ENCODE results near the gene GPN2. TPM values are rescaled to one million over a fixed set of nuclear protein-coding genes. Genes with fewer than 3 reads are reported as not detected.

Gene GPN2
- polyA plus RNA-seq (2013, experiment 1 of 2; ENCODE audit: insufficient read length) = 26.1 TPM
- 19.4 TPM for polyA plus RNA-seq (2013, experiment 2 of 2; ENCODE audit: insufficient read length)

DNA sequence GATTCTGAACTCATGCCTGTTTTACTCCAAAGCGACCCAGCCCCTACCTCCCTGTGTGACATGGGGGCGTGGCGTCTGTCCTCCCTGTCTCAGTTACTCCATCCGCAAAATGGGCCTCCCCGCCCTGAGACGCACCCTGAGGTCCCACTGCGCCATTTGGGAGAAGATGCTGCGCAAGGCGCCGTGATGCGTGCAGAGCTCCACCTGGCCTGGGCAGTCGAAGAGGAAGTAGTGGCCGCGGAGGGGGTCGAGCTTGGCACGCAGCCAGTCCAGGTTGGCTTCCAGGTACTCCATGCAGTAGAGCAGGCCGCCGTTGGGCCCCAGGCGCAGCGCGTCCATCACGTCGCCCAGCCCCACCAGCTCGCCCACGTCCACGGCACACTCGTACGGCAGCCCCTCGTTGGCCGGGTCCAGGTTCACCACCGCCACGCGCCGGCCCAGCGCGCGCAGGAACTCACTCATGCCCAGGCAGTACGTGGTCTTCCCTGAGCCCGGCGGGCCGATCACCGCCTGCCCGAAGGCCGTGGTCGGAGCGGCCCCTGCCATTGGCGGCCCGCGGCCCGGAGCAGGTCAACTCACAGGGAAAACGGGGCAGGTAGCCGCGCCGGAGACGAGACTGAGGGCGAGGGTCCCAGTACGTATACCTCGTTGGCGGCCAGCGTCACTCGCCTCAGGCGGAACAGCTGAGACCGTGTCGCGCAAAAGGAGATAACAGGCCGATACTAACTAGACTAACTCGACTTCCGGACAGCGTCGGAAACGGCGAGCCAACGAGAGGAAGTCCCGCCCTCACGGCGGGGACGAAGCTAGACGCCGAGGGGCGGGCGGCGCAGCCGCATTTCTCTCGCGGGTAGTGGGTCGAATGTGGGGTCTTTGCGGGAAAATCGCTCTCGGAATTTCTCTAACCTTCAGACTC, at the start of gene GPN2:
Gene GPN2, minus strand, starts transcription at position 733 of the 916 bp plus-strand sequence. Its CDS starts 187 bp downstream, at position 546.
- DNase-seq = peak; percentile 81

DNA sequence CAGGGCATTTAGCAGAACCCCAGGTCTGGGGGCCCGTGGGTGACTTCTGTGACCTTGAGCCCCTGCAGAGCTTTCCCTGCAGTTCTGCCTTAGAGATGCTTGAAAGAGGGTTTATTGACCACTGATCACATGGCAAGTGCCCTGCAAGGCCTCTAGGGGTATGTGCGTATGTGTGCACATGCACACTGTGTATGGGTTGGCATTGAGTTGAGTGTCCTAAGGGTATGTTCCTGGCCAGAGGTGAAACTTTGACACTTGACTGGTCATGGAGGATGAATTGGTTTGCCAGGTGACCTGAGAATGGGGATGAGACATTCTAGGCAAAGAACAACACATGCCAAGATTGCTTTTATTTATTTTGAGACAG, 48.6 kb upstream of the GPN2 start:
- DNase-seq = no peak

DNA sequence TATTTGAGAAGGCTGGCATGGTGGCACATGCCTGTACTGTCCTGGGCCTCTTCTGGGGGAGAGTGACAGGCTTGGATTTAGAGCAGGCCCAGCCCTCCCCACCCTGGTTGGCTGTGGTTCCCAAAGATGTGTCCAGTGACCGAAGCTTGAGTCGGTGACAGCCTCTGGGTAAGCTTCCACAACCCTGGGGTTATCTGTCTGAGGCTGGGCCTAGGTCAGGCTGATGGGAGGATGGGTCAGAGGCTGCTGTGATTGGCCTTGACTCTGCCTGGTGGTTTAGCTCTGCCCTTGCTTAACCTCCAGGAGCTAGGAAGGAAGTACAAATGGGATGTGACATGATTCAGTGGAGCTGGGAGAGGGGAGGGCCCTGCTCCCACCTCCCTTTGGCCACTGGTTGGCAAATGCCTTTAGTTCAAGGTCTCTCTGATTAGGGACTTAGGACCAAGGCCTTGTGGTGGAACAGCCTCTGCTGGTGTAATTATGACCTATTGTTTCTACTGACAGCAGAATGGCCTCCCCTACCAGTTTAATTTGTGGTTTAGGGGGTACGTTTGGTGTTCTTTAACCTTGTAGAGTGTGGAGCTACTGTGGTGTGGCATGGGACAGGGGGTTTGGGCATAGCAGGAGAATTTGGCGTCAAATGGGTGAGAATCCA, 48.0 kb upstream of the GPN2 start:
- DNase-seq = no peak

DNA sequence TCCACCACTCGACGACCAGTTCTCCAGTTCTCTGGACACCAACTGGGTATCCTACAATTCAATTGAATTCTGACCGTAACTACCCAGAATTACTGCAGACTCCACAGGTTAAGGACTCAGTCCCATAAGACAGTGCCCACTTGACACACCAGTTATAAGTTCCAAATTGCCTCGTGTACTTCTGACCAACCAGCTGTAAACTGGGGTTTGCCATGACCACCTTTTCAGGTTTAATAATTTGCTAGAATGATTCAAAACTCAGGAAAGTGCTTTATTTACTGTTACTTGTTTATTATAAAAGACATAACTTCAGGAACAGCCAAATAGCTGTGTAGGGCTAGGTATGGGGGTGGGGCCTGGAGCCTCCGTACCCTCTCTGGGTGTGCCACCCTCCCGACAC, 46.7 kb upstream of the GPN2 start:
- no peak for DNase-seq

DNA sequence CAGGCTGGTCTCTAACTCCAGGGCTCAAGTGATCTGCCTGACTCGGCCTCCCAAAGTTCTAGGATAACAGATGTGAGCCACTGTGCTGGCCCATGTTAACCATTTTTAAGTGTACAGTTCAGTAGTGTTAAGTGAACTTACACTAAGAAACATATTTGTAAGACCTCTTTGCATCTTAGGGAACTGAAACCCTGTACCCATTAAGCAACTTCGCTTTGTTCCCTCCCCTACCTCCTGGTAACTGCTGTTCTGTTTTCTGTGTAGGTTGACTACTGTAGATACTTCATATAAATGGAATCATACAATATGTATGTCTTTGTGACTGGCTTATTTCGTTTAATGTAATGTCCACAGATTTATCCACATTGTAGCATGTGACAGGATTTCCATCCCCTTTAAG, 42.4 kb upstream of the GPN2 start:
- DNase-seq = no peak

DNA sequence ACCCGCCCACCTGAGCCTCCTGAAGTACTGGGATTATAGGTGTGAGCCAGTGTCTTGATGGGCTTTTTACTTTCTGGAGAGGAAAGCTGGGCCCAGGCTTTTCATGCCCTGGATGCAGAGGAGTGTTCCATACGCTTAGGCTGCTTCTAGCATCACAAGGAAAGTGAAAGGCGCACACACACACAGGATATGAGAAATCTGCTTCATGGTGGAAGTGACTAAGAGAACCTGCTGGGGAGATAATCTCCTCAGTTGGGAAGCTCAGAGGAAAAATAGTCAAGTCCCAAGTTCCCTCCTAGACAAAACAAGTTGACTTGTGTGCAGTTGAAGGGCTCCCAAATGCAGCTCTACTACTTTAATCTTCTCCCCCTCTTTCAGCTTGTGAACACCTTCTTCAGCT, 33.6 kb upstream of the GPN2 start:
- peak; percentile 26 for DNase-seq

DNA sequence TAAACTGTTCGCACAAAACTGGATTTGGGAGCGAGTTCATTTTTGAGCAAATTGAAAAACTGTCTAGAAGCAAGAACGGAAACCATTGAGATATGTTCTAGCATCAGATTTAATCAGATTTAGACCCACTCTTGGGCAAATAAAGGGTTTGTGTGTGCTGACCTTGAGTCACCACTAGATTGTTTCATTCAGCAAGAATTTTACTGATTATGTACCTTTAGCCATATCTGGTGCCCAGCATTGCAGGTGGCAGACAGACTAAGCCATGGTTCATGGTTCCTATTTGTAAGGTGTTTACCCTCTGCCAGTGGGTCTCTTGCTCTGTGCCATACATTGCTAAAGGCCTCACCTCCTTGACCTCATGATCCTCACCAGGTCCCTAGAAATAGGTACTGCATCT, 32.8 kb upstream of the GPN2 start:
- DNase-seq = no peak

DNA sequence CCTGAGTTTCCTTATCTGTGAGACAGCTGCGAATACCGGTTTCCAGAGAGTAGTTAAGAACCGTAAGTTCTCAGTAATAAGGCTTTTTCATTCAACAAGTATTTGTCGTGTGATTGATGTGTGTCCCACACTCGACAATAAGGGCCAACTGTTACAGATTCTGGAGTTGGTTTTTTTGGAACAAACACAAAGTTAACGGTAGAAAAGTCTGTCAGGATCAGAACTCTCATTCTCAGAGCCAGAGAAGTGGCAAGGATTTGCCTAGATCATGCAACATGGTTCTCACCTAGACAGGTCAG, 32.3 kb upstream of the GPN2 start:
- no peak for DNase-seq

DNA sequence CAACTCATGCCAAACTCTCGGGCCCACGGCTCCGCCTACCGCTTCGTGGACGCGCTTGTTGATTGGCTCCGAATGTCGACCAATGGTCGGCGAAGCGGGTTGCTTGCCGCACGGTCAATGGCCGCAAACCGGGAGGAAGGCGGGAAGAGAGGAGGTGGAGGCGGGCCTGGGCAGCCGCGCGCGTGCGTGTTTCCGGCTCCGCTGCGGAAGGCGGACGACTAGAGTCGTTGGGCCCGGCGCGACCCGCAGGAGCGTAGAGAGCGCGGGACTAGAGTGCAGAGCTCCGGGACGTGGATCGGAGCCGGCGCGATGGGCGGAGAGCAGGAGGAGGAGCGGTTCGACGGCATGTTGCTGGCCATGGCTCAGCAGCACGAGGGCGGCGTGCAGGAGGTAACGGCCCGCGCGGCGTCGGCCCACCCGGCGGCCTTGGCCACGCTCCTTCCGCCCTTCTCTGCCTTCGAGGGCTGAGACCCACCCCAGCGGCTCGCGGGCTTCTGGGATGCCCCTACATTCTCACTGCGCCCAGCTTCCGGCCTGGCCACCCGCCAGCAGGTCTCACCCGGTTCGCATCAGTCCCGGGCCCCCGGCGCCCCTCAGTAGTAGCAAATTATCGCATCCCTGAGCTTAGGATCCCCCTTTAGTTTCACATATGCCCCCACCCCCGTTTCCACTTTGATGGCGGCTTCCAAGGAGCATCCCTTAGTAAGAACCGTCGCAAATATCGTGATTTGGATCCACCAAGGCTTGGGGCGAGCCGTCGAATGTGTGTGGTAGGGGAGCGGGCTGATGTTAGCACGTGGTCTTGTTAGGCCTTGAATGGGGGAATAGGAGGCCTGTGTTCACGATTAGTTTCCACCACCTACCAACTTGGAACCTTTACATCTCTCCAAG, 31.7 kb upstream of the GPN2 start, which contains the start of gene NUDC:
Gene NUDC, plus strand, starts transcription at position 204 of the 891 bp plus-strand sequence. Its CDS starts 106 bp downstream, at position 310.
- DNase-seq = peak; percentile 98

DNA sequence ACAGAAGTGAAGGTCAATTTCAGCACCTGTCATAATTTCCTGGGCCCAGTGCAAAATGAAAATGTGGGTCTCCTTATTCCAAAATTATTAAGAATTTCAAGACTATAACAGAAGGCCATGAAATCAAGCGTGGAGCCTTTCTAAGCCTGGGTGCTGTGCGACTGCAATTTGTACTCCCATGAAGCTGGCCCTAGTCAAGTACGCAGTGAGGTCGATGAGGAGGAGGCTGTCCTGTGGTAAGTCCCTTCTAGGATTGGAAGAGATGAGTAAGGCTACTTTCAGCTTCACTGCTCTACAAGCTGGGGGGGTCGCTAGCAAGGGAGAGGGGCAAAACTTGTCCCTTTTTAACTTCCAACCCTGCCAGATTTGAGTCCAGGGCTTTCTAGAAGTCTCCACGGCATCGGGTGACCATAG, 31.1 kb upstream of the GPN2 start:
- DNase-seq = no peak

DNA sequence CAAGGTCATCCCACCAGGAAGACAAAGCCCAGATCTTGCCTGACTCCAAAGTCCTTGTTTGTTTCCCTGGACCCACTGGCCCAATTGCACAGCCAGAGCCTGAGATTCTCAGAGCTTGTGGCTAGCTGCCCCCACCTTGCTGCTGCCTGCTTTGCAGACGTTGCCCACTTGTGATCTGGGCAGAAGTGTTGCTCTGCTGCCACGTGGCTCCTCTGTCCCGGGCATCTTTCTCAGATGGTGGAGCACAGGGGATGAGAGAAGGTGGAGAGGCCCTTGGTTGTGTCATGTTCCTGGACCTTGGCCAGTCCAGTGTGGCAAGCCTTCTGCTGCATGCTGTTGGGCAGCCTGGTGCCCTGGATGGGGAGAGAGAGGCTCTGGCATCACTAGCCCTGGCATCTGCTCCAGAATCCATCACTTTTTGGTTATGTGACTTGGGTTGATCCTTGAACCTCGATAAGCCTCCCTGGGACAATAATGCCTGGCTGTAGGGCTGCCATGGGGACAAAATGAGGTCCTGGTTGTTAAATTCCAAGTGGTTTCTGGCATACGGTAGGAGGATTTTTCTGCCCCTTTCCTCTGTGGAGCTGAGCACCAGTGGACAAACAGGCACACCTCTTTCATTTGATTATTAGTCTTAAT, 25.2 kb upstream of the GPN2 start:
- no peak for DNase-seq

DNA sequence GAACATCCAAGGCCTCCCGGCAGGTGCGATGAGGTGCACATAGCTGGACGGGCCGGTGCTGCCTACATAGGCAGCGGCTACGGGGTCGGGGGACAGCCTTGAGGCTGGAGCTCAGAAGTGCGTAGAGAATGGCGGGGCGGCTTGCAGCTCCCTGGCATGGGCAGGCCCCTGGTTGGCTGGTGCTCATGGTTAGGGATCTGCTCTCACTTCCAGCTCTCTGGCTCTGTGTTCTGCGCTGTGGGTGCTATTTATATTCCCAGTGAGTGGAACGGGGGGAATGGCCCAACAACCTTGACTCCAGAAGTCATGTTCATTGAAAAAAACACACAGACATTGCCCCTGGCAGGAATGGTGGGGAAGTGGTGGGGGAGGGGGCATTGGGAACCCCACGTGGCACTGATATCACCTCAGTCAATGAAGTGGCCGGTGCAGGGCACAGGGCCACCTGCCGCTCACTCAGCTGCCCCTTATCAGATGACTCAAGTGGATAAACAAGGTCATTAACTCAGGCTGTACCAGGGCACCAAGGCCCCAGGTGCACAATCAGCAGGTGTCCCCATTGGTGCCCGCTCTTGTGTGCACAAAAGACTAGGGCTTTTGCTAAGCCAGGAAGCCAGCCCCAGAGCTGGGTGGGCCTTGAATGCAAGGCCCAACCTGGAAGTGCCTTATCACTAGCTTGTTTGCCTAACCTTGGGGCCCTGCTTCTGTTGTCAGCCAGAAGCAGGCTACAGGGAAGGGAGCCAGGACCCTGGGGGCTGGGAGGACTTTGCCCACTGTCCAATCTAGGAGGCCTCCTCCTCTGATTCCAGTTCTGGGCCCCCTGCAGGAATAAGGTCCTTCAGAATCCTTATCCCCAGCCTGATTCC, 23.9 kb upstream of the GPN2 start, which contains the start of gene NR0B2:
Gene NR0B2, minus strand, starts transcription at position 222 of the 866 bp plus-strand sequence. Its CDS starts 35 bp downstream, at position 187.
- no peak for DNase-seq

DNA sequence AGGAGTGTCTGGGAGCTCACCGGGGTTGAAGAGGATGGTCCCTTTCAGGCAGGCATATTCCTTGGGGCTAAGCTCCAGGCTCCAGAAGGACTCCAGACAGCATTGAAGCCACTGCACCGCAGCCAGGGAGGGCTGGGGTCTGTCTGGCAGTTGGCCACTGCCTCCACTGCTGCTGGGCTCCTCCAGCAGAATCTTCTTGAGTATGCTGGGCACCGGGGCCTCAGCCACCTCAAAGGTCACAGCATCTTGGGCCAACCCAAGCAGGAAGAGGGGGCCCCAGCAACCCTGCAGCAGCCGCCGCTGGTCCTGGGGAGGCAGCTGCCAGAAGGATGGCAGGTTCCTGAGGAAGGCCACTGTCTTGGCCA, 23.3 kb upstream of the GPN2 start:
- no peak for DNase-seq

DNA sequence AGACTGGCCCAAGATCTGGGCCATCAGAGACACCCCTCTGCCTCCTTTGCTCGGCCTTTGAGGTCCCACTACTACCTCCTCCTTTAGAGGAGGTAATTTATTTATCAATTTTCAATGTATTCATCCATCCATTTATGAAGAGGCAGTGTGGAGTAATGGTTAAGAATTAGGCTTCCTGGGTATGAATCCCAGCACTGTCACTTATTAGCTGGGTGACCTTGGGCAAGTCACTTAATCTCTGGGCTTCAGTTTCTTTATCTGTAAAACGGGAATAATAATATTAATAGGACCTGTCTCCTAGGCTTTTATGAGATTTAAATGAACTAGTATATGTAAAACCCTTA, 22.0 kb upstream of the GPN2 start:
- no peak for DNase-seq

DNA sequence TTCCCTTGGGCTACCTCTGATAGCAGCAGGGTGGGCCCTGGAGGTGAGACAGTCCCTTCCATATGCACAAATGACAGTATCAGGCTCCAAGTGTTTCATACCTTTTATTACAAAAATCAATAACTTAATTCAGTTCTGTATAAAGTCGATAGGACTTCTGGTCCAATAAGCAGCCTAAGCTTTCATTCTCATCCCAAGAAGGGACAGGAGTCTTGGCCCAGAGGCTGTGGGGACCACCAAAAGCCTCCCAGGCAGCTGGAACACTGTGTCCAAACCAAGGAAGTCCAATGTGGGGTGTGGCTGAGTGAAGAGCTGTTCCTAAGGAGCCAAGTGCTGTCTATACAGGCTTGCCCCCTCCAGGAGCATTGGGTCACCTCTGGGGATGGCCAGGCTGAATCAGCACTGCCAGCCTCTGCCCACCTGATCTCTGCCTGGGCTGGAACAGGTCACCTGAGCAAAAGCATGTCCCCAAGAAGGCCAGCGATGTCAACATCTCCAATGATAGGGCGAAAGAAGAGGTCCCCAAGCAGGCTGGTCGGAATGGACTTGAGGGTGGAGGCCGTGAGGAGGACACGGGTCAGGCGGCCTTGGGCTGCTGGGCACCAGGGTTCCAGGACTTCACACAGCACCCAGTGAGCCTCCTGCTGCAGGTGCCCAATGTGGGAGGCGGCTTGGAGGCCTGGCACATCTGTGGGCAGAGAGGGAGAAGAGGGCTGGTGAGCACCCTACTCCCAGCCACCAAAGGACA, 21.5 kb upstream of the GPN2 start:
- DNase-seq = no peak

DNA sequence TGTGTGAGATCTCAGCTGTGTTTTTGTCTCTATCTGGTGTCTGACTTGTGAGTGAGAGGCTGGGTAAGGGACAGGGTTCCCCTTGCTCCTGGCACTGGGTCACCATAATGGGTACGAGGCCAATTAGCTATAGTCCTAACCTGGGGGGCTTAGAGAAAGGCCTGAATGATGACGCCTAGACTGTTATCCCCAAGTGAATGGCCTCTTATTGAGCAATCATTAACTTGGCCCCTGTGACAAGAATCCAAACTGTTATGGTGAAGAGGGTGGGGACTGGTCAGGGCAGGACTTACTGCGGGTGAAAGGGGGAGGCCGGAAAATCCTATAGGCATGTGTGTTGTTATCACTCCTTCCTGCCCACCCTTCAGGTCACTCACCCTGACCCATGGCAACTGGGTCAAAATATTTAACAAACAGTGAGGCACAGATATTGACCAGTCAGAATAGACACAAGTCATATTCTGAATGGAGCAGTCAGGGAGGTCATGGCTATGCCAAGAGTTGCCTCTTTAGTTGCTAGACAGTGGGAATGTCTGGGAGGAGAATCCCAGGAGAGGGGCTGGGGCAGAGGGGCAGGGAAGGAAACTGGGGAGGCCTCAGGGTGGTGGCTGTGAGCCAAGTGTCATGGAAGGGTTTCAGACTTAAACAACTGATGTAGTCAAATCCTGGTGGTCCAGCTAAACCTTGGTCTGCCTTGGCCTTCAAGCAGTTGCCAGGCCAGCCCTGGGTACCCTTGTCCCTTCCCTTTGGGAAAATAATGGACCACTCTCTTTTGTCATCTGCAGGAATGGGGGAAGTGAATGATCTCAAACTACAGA, 20.5 kb upstream of the GPN2 start:
- DNase-seq = no peak

DNA sequence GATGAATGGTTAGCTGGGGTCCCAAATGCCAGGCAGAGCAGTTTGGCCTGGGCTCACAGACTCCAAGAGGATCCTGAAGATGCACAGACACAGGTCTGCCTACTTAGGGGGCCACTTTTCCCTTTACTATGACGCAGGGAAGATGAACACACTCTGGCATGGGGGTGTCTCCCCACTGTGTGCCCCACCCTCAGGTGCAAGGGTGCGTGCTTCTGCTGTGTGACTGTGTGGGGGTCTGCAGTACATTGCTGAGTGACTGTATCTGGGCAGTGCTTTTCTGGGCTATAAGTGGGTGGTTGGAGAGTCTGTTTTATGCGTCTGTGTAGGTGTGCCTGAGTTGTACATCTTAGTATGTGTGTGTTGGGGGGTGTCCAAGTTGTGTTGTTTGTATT, 19.9 kb upstream of the GPN2 start:
- no peak for DNase-seq

DNA sequence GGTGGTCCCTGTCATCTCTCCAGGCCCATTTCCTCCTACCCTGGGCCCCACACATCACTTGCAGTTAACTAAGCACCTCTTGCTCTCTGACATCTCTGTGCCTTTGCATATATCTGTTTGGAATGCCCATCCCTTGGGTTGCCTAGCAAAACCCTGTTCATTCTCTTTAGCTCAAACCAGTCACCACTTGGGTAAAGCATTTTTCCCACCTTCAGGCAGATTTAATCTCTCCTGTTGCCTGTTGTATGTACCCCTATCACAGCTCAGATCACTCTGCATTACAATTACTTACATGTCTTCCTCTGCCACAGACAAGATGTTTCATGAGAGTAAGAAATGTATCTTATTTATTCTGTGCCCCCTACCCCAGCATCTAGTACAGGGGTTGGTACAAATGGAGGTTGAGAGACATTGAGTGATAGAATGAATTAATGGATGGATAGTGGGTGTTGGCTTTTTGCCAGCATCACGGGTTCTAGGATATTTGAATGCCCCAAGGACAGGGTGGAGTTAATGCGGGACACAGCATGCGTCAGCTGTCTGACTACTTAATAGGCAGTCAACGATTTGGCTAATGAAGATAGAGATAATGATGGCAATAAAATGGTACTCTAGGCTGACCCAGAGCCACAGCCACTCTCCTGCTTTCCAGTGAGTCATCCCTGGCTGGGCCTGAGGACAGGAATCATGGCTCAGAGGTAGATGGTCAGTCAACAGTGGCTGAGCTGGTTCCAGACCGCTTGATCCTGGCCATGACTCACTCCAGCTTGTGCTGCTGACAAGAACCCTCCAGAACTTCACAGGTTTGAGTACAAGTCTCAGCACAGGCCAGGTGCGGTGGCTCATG, 17.2 kb upstream of the GPN2 start:
- DNase-seq = peak; percentile 12
